GM12878 (cell line): ENCODE data around the gene HNF4A. TPM values are rescaled to one million over a fixed set of nuclear protein-coding genes. Genes with fewer than 3 reads are reported as not detected.

Source experiments
- ATAC-seq: fragments of 200-7000 bp; cut with Tn5 transposase; 3 replicates; pipeline ENCODE4 v1.9.1; 2020; ENCODE audit warnings: mild to moderate bottlenecking, moderate library complexity
- BruUV-seq: library from RNA; stranded (reverse); fragments of 400-500 nt; replicated peaks from 2 replicates; lab custom pipeline; 2021; lab: Mats Ljungman, UMichigan
- CTCF ChIA-PET: fragments of 300-600 bp; sonication (Branson Sonifier 250); formaldehyde crosslinking; extraction: SDS; loops from one replicate; lab custom pipeline; 2021; ENCODE audit warnings: inconsistent platforms; lab: Yijun Ruan, JAX
- POLR2A ChIA-PET: fragments of 350-600 bp; formaldehyde crosslinking; extraction: SDS; loops from one replicate; lab custom pipeline; 2021; ENCODE audit warnings: inconsistent platforms; lab: Charles Lee
- RAD21 ChIA-PET: fragments of 300-600 bp; sonication (Branson Sonifier 250); formaldehyde crosslinking; loops from one replicate; lab custom pipeline; 2023; ENCODE audit warnings: antibody characterized with exemption; ENCODE audit not compliant: unreplicated experiment; lab: Charles Lee
- SMC1A ChIA-PET: fragments of 300-600 bp; sonication (Branson Sonifier 250); formaldehyde crosslinking; loops from one replicate; lab custom pipeline; 2023; ENCODE audit not compliant: unreplicated experiment, uncharacterized antibody; lab: Charles Lee
- DNase-seq: peaks from one replicate; pipeline ENCODE4 v3.0.0-alpha.2; 2011; ENCODE audit warnings: low read depth, low spot score
- FAIRE-seq: peaks from 3 replicates; lab custom pipeline; 2011; peaks lifted over from hg19 to GRCh38; lab: Jason Lieb, UNC
- H2AFZ ChIP-seq: 2 replicates; pipeline ENCODE4 v1.6.0; 2011; ENCODE audit warnings: low read depth, low read length, control low read depth; ENCODE audit not compliant: control insufficient read depth
- H3K27ac ChIP-seq: 2 replicates; pipeline ENCODE4 v1.5.1; 2011; ENCODE audit warnings: control low read depth; ENCODE audit not compliant: control insufficient read depth, insufficient read depth
- H3K27me3 ChIP-seq, 2 experiments: replicated peaks in 1 of 2; 2 replicates each; pipeline versions ENCODE4 v1.6.0 to v1.6.1; 2011; ENCODE audit warnings: low read length in 1 of 2; ENCODE audit not compliant: control insufficient read depth in 2 of 2, insufficient read depth in 2 of 2
- H3K36me3 ChIP-seq, 2 experiments: 2 replicates each; pipeline ENCODE4 v1.5.1; 2011; ENCODE audit warnings: low read length in 1 of 2; ENCODE audit not compliant: control insufficient read depth in 2 of 2, insufficient read depth in 2 of 2
- H3K4me1 ChIP-seq: 2 replicates; pipeline ENCODE4 v1.6.1; 2011; ENCODE audit warnings: mild to moderate bottlenecking, low read length, moderate library complexity, mixed read lengths; ENCODE audit not compliant: control insufficient read depth, insufficient read depth
- H3K4me2 ChIP-seq: 2 replicates; pipeline ENCODE4 v1.6.0; 2011; ENCODE audit warnings: control low read depth; ENCODE audit not compliant: control insufficient read depth, insufficient read depth
- H3K4me3 ChIP-seq: fragments of 200-600 bp; sonication (generic); 2 replicates; pipeline ENCODE4 v1.5.1; 2016
- H3K79me2 ChIP-seq: 2 replicates; pipeline ENCODE4 v1.6.0; 2011; ENCODE audit warnings: low read length; ENCODE audit not compliant: control insufficient read depth, insufficient read depth
- H3K9ac ChIP-seq: 2 replicates; pipeline ENCODE4 v1.8.0; 2011; ENCODE audit warnings: low read length, control low read depth, mixed read lengths; ENCODE audit not compliant: control insufficient read depth, insufficient read depth
- H3K9me3 ChIP-seq: replicated peaks from 3 replicates; pipeline ENCODE4 v1.5.1; 2011; ENCODE audit warnings: mild to moderate bottlenecking, low read length; ENCODE audit not compliant: control insufficient read depth, insufficient read depth
- H4K20me1 ChIP-seq: 2 replicates; pipeline ENCODE4 v1.6.0; 2011; ENCODE audit not compliant: control insufficient read depth, insufficient read depth
- ATF2 ChIP-seq: IDR thresholded peaks from 2 replicates; pipeline ENCODE4 v1.6.1; 2012; ENCODE audit warnings: low read length, inconsistent platforms
- CEBPB ChIP-seq, 2 experiments: fragments of 150-350 bp in 1 of 2; IDR thresholded peaks; 2 replicates each; pipeline ENCODE4 v1.6.1; 2012 to 2014; ENCODE audit warnings: low read depth in 2 of 2, low read length in 2 of 2, borderline replicate concordance in 1 of 2, inconsistent platforms in 1 of 2
- CHD1 ChIP-seq: IDR thresholded peaks from 2 replicates; pipeline ENCODE4 v1.6.1; 2012; ENCODE audit warnings: low read depth, low read length, improper control_type of control experiment
- EZH2 ChIP-seq: IDR thresholded peaks from 2 replicates; pipeline ENCODE4 v1.6.1; 2012; ENCODE audit warnings: low read depth, mild to moderate bottlenecking, control low read depth, inconsistent platforms, low read length, borderline replicate concordance; ENCODE audit not compliant: control insufficient read depth
- IKZF2 ChIP-seq, 2 experiments: fragments of 450-650 bp; IDR thresholded peaks; 2 replicates each; pipeline ENCODE4 v1.6.1; 2017; ENCODE audit warnings: mild to moderate bottlenecking in 2 of 2, moderate library complexity in 2 of 2
- NFYB ChIP-seq: IDR thresholded peaks from 2 replicates; pipeline ENCODE4 v1.6.1; 2011; ENCODE audit warnings: low read depth, mild to moderate bottlenecking, low read length, improper control_type of control experiment, moderate library complexity; ENCODE audit not compliant: insufficient read depth
- NR2C1 ChIP-seq: fragments of 450-650 bp; IDR thresholded peaks from 2 replicates; pipeline ENCODE4 v1.6.1; 2017; ENCODE audit warnings: antibody characterized with exemption, mild to moderate bottlenecking, moderate library complexity
- SIN3A ChIP-seq: IDR thresholded peaks from 2 replicates; pipeline ENCODE4 v1.6.1; 2012; ENCODE audit warnings: low read depth, low read length, improper control_type of control experiment
- SIX5 ChIP-seq: IDR thresholded peaks from 2 replicates; pipeline ENCODE4 v1.6.1; 2011; ENCODE audit warnings: mild to moderate bottlenecking, low read depth, low read length, moderate library complexity; ENCODE audit not compliant: severe bottlenecking
- SMARCA5 ChIP-seq: fragments of 450-650 bp; IDR thresholded peaks from 2 replicates; pipeline ENCODE4 v1.6.1; 2017; ENCODE audit warnings: mild to moderate bottlenecking
- SREBF2 ChIP-seq: IDR thresholded peaks from 2 replicates; pipeline ENCODE4 v1.6.1; 2012; ENCODE audit warnings: mild to moderate bottlenecking, low read length
- WGBS: methylation state at CpG from one replicate; pipeline ENCODE4 v1.1.6; 2016; ENCODE audit warnings: low lambda C conversion rate; ENCODE audit not compliant: insufficient replicate concordance, insufficient coverage; ENCODE audit errors: missing lambda C conversion rate; 5-methylcytosine and 5-hydroxymethylcytosine counted together
- in situ Hi-C: fragments of 300-500 bp; cut with MboI; formaldehyde crosslinking; loops from 9 replicates; pipeline ENCODE4 v1.14.3; 2018; ENCODE audit warnings: mixed read lengths
- intact Hi-C: fragments of 100-400 bp; cut with micrococcal nuclease; formaldehyde crosslinking; loops from one replicate; pipeline ENCODE4 v1.14.2; 2022; ENCODE audit not compliant: unreplicated experiment
- polyA plus RNA-seq, 11 experiments: library from polyadenylated mRNA; depleted of rRNA in 4 of 11; unstranded in 6 of 11; stranded (reverse) in 5 of 11; fragments of >200 nt; fragmentation: Nextera tagmentation in 4 of 11; fragmentation: Illumina TruSeq in 1 of 11; extraction: Ambion mirVana in 4 of 11; extraction: Trizol in 1 of 11; gene quantifications; 1 replicate in 1 of 11; 2 replicates in 10 of 11; pipeline versions ENCODE4 v1.2.1 to v1.2.3, GENCODE V29; 2011 to 2016; ENCODE audit warnings: inconsistent platforms in 2 of 11, missing spikeins in 2 of 11, low read depth in 1 of 11
- total RNA-seq, 4 experiments: library from RNA; depleted of rRNA in 3 of 4; stranded (reverse); fragments of >200 nt in 3 of 4; fragmentation: Illumina TruSeq in 1 of 4; extraction: Trizol in 1 of 4; gene quantifications; 2 replicates each; pipeline versions ENCODE4 v1.2.1 to v1.2.3, GENCODE V29; 2013 to 2021
- TF ChIP-seq, protein P1 (sequence below): IDR thresholded peaks from 2 replicates; pipeline ENCODE4 v1.6.1; 2012; ENCODE audit warnings: low read depth, low read length, improper control_type of control experiment

Gene HNF4A
- total and polyA plus RNA-seq, 10 of the 15 experiments (the other 5 are each of a cell fraction or from before 2014, with no cell fraction given), result 0.21 TPM; not detected in 9

GRCh38 chr20:44414346-44414714 is 58.8 kb downstream of the HNF4A start:
- WGBS, result 48% methylated on average over 15 of the region's 16 CpGs
- ATAC-seq, result no peak
- ChIA-PET RAD21 (no interaction called here), CTCF (interaction anchor here (1.2 kb wide), 1 partner anchor 54 kb away, joined by 3 read pairs; no protein-coding TSS in a partner anchor), POLR2A (no interaction called here), SMC1A (no interaction called here)
- DNase-seq, result no peak
- no TSS peak for BruUV-seq
- Histone ChIP-seq H3K4me2 (no peak overlapping the region), H3K9ac (no peak overlapping the region), H3K27me3 (peaks cover 2 to 8% of the 10 kb centered on the region in 2 experiments), H3K79me2 (no peaks in the 10 kb centered on the region), H3K36me3 (no peaks in the 10 kb centered on the region), H4K20me1 (no peaks in the 10 kb centered on the region), H3K9me3 (no peaks in the 10 kb centered on the region), H3K27ac (no peak overlapping the region), H2AFZ (no peak overlapping the region), H3K4me1 (no peaks in the 10 kb centered on the region), H3K4me3 (no peak overlapping the region)
- FAIRE-seq, result no peak
- intact Hi-C loops, result no loop called here
- in situ Hi-C loops, result no loop called here
- no peak for TF ChIP-seq SIX5
- TF ChIP-seq, protein P1, sequence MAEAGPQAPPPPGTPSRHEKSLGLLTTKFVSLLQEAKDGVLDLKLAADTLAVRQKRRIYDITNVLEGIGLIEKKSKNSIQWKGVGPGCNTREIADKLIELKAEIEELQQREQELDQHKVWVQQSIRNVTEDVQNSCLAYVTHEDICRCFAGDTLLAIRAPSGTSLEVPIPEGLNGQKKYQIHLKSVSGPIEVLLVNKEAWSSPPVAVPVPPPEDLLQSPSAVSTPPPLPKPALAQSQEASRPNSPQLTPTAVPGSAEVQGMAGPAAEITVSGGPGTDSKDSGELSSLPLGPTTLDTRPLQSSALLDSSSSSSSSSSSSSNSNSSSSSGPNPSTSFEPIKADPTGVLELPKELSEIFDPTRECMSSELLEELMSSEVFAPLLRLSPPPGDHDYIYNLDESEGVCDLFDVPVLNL, result no peak
- TF ChIP-seq, all 136 proteins: peak for 0

DNA sequence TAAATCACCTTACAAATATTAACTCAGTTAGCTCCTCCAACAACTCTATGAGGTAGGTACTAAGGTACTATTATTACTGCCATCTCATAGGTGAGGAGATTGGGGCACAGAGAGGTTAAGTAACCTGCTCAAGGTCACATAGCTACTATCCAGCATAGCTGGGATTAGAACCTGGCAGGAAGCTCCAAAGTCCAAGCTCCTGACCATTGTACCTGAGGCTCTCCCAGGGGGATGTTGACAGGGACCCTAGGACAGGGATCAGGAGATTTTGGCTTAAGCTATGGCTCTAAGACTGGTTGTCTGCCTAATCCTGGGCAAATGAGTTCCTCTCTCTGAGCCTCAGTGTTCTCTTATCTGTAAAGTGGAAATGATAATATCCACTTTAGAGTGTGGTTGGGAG is 59.3 kb downstream of the HNF4A start:
- TF ChIP-seq ATF2 (no peak), NR2C1 (no peak), SMARCA5 (no peak), SREBF2 (no peak), SIN3A (no peak), IKZF2 (IDR thresholded peaks at IDR 0.05) (no peak), EZH2 (no peak), NFYB (no peak), CHD1 (no peak), CEBPB (IDR thresholded peaks at IDR 0.05; ENCODE audit: borderline replicate concordance in 1 of 2, low read depth in 2 of 2, low read length in 2 of 2) (no peak)
- no peaks in the 10 kb centered on the region for H3K79me2 ChIP-seq
- no peak overlapping the region for H3K4me2 ChIP-seq
- ChIA-PET RAD21 (interaction anchor here (0.5 kb wide), 1 partner anchor 46 kb away, joined by 3 read pairs; no protein-coding TSS in a partner anchor), SMC1A (no interaction called here), POLR2A (no interaction called here), CTCF (interaction anchor here (1.2 kb wide), 1 partner anchor 54 kb away, joined by 3 read pairs; no protein-coding TSS in a partner anchor)
- no TSS peak for BruUV-seq
- H3K4me3 ChIP-seq, result no peak overlapping the region
- H3K36me3 ChIP-seq, result no peaks in the 10 kb centered on the region
- DNase-seq, result no peak
- in situ Hi-C loops, result no loop called here
- H4K20me1 ChIP-seq, result no peaks in the 10 kb centered on the region
- no peaks in the 10 kb centered on the region for H3K4me1 ChIP-seq
- H3K27ac ChIP-seq, result no peak overlapping the region
- intact Hi-C loops, result no loop called here
- H2AFZ ChIP-seq, result no peak overlapping the region
- H3K9me3 ChIP-seq, result no peaks in the 10 kb centered on the region
- peaks cover 2 to 10% of the 10 kb centered on the region in 2 experiments for H3K27me3 ChIP-seq
- ATAC-seq, result no peak
- H3K9ac ChIP-seq, result no peak overlapping the region
- FAIRE-seq, result no peak
